NCI-H1105 treated with DMSO at 0.1 percent for 48 hours (cell line): ENCODE data around the gene CEP72.
"Not testable (repeated sequence)": the region's sequence is repeated elsewhere in the genome, so short reads cannot be mapped to it uniquely, and the experiment has no call there.

Source experiments
- DNase-seq: peaks from one replicate; lab custom pipeline; 2025; lab: John Stamatoyannopoulos, UW

The CEP72 gene

DNA sequence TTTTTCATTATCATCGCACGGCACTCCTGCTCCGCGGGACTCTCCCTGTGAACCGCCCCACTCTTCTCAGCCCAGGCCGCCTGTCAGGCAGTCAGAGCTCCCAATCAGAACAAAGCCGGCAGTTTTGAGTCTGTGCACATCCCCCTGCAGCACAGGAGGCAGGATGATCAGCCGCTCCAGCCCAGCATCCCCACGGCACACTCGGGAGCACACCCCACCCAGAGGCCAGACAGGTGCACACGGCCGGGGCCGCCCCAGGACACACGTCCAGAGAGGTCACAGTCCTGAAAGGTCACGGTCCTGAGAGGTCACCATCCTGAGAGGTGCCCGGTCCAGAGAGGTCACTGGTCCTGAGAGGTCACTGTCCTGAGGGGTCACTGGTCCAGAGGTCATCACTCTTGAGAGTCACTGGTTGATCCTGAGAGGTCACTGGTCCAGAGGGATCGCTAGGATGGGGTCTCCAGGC lies 72.6 kb downstream of the CEP72 start:
- DNase-seq = no peak

DNA sequence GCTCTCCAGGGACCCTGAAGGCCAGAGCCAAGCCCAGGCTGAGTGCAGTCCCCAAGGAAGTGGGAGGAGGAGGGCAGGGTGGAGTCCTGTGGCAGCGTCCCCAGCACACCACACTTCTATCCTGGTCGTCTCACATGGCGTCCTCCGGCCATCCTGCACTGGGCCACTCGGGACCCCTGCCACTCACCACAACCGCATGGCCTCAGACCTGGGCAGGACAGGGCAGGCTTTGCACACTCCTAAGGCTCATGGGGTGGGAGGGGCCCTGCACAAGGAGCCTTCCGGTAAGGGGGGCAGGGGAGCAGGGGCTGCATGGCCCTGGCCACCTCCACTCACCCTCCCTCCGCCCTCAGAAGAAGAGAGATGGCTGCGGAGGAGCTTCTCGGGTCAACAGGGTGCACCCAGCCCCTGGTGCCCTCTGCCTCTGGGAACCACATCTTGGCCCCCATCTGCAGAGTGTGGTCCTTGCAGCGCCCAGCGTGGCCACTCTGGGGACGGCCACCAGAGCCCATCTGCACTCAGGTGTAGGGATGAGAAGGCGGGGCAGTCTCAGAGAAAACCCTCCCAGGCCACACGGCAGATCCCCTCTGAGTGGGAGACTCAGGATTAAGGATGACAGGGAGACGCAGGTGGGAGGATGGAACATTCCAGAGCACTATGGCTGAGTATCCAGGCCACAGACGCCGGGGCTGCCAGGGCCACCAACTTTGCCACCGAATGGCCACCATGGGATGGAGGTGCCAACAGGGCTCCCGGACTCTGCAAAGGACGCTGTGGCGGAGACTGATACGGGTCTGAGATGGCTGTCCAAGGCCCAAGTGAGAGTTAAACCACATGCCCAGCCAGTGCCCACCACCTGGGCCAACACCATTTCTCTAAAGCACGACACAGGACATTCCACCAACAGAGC lies 73.4 kb downstream of the CEP72 start:
- no peak for DNase-seq

DNA sequence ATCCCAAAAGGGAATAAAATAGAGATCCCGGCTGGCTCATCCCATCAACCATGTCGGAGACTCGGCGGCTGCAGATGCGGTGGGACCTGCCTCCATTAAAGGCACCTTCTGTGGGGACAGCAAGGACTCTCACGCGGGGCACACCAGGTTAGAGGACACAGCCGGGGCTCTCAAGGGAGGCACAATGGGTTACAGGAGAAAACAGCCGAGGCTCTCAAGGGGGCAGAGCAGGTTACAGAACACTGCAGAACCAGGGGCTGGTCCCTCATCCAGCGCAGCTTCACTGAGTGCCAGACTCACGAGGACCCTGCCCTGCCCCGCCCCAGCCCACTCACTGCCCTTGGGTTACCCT lies 74.0 kb downstream of the CEP72 start:
- not testable (repeated sequence) for DNase-seq

DNA sequence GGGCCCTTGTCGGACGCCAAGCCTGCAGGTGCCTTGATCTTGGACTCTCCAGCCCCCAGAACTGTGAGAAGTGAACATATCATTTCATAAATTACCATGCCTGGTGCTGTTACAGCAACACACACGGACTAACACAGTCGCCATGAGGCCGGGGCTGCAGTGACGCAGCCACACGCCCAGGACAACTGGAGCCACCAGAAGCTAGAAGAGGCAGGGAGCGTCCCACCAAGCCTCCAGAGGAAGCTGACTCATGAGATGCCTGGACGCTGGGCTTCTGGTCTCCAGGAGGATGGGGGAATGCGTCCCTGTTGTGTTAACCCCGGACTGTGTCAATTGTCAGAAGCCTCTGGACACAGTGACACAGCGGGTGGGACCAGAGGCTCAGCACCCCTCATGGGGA lies 74.8 kb downstream of the CEP72 start:
- DNase-seq = not testable (repeated sequence)

DNA sequence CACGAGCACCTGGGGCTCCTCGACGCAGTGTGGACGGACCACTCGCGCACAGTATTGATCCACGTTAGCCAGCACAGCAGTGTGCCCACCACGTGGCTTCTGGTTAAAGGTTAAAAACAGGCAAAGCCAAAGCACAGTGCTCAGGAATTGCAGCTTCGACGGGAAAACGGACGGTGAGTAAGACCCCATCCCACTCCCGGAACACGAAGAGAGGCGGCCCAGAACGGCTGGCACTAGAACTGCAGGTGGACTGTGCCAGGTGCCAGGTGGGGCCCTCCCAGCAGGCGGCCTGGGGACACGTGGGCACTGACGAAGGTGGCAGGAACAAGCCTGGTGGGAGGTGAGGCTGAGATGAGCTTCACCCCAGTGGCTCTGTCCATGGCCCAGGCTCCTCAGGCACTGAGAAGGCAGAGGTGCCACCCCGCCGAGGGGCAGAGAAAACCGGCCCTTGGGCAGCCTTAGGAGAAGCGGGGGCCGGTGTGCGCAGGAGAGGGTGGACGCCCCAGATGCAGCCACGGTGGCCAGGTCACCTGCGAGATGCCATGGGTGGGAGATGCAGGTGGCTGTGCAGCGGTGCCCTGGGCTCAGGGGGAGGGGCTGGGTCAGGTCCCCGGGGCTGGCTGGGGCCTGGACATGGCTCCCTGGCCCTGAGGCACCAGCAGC lies 76.3 kb downstream of the CEP72 start:
- DNase-seq = not testable (repeated sequence)

DNA sequence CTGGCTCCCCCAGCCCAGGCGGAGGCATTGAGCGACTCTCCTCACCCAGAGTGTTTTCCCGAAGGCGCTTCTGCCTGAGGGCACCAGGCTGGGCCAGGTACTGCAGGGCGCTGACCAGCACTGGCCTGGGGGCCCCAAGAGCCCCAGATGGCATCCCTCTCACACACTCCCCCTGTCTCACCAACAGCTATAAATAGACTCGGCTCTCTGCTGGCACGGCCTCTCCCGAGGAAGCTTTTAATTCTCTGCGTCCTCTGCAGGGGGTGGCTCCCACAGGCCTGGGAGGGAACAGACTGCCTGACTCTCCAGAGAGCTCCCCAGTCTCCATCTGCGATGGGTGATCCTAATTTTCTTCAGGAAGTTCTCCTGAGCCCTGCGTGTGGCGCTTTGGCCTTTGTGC lies 78.2 kb downstream of the CEP72 start:
- DNase-seq = not testable (repeated sequence)

DNA sequence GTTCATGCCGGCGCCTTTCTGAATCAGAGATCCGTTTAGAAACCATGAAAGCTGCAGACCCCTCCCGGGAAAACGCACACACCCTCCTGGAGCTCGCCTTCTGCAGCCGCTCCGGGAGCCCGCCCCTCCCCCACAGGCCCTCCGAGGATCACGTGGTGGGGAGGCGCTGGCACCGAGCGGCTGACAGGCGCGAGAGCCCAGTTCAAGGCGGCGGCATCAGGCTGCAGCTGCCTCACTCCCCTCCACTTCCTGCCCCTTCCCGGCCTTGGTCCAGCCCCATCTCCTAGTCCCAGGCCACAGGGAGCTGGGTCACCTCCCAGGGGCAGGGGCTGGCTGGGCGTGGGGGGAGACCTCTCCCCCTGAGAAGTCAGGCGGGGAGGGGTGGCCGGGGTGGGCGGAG lies 78.9 kb downstream of the CEP72 start:
- DNase-seq = not testable (repeated sequence)

DNA sequence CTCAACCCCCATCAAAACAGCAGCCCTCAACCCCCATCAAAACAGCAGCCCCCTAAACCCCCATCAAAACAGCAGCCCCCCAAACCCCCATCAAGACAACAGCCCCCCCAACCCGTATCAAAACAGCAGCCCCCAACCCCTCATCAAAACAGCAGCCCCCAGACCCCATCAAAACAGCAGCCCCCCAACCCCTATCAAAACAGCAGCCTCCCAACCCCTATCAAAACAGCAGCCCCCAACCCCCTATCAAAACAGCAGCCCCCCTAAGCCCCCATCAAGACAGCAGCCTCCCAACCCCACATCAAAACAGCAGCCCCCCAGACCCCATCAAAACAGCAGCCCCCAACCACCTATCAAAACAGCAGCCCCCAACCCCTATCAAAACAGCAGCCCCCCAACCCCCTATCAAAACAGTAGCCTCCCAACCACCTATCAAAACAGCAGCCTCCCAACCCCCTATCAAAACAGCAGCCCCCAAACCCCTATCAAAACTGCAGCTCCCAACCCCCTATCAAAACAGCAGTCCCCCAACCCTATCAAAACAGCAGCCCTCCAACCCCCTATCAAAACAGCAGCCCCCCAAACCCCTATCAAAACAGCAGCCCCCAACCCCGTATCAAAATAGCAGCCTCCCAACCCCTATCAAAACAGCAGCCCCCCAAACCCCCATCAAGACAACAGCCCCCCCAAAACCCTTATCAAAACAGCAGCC lies 79.8 kb downstream of the CEP72 start:
- no peak for DNase-seq

DNA sequence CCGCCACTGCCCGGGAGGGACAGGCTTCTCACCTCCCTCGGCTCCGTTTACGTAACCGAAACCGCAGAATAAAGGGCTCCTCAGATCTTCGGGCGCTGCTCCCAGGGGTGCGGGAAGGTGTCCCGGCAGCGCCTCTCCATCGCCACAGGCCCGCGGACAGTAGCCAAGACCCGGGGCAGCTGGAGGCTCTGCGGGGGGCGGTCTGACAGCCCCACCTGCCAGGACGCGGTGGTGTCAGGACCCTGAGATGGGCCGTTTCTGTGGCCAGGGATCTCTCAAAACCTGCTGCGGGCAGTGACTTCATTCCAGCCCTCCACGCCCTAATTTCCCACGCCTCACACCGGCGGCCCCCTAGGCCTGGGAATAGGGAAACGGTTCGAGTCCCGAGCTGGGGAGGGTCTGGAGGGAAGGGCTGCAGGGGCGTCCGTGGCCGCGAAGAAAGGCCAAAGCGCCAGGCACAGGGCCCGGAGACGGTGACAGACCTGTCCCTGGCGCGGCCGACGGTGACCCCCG lies 80.4 kb downstream of the CEP72 start:
- not testable (repeated sequence) for DNase-seq

DNA sequence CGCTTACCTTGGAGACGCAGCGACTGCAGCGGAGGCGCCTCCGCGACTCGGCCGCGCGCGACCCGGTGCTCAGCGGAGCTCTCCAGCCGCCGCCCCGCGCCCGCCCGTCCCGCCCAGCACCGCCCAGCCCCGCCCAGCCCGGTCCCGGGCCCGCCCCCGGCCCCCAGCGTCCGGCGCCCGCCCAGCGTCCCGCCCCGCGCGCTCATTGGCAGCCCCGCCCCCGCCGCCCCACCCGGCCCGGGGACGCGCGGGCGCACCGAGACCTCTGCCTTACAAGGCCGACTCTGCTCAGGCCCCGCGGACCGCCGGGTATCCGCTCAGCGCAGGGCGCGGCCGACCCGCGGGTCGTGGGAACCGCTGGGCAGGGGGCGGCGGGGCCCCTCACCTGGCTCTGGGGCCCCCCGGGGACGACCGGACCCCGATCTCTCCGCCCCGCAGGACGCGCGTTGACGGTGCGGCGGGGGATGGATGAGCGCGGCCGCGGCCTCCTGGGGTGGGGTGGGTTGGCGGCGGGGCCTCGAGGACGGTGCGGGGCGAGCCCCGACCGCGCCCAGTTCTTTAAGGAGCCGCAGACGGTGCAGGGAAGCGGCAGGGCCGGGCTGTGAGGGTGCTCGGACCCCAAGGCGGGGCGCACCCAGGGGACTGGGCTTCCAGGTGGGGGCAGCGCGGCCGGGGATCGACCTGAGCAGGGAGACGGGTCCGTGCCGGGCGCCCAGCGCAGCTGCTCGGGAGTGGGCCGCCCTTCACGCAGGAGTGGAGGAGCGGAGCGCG lies 81.3 kb downstream of the CEP72 start, which contains the start of gene TPPP:
TPPP (minus strand) TSS at position 82 of the 771 bp plus-strand sequence. CDS start 15,292 bp downstream, outside the sequence.
- DNase-seq = peak; percentile 56

DNA sequence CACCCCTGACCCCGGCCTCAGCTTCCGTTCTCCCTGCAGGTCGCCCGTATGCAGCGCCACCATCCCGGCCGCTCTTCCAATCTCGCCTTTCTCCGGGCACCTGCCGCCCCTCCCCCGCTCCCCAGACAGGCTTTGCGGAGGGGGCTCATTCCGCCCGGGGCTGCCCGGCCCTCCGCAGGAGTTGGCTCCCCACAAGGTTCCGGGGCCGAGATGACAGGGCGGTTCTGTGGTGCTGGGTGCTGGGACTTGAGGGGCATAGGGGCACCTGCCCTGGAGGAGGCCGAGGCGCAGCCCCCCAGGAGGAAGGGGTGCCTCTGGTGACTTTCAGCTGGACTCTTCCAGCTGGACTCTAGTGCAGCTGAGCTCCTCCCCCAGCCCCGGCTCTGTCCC lies 81.9 kb downstream of the CEP72 start:
- DNase-seq = not testable (repeated sequence)

DNA sequence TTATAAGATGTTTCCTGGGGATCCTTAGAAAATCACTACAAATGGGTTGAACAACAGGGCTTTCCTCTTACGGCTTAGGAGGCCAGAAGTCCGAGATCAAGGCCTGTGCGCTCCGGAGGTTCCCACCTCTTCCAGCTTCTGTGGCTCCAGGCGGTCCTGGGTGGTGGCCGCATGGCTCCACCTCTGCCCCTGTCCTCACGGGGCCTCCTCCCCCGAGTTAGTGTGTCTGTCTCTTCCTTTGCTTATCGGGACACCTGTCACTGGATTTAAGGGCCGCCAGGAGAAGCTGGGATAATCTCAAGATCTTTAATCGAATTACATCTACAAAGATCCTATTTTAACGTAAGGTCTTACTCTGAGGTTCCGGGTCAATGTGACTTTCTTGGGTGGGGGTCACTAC lies 83.3 kb downstream of the CEP72 start:
- not testable (repeated sequence) for DNase-seq

DNA sequence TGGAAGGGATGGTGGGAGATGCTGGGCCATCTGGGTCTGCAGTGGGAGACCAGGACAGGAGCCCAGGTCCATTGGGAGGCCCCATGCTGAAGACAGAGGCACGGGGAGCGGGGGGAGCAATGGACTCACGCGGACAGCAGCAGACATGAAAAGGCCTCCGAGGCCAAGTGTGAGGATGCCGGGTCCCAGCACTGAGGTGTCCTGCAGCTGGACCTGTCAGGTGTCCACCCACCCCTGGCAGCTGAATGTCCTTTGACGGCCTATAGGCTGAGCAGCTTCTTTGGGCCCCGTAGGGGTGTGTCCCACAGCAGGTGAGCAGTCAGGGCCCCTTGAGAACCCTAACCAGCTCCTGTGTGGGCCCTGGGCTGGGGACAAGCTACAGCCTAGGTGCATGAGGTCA lies 84.1 kb downstream of the CEP72 start:
- not testable (repeated sequence) for DNase-seq

DNA sequence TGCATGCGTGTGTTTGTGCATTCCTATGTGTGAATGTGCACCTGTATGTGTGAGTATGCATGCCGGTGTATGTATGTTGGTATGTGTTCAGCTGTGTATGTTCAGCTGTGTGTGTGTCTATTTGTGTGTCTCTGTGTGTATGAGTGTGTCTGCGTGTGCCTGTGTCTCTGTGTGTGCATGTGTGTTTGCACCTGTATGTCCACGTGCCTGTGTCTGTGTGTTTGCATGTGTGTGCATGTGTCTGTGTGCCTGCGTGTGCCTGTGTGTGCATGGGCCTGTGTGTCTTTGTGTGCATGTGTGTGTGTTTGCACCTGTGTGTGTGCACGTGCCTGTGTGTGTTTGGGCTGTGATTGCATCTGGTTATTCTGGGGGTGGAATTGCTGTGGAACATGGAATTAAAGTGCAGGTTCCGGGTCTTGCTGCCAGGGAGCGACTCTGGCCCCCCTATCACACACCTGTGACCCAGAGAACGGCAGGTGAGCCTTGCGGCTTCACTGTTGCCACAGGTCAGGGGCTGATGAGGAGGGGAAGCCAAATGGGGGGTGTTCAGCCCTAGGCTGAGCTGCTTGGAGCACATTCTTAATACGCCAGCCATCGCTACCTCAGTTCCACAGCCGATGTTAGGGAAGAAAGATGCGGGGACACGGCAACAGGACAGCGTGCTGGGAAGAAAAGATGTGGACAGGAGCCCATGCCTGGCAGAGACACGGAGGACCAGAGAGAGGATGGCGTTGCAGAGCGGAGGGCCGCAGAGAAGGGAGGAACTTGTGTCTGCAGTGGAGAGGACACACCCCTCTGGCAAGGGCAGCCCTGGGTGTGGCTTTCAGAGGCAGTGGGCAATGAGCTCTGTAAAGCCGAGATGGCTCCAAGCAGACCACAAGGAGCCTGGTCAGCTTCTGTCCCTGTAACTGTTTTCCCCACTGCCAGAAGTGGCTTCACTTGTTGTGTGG lies 84.9 kb downstream of the CEP72 start:
- DNase-seq = not testable (repeated sequence)
